GM12878 (cell line): ENCODE data around the gene HSPBP1. TPM values are rescaled to one million over a fixed set of nuclear protein-coding genes. Genes with fewer than 3 reads are reported as not detected.

Source experiments
- EED ChIP-seq: sonication (generic); IDR thresholded peaks from 2 replicates; pipeline ENCODE4 v1.6.1; 2016; ENCODE audit warnings: antibody characterized with exemption, low read depth
- IKZF2 ChIP-seq, 2 experiments: fragments of 450-650 bp; IDR thresholded peaks; 2 replicates each; pipeline ENCODE4 v1.6.1; 2017; ENCODE audit warnings: mild to moderate bottlenecking in 2 of 2, moderate library complexity in 2 of 2
- PAX5 ChIP-seq: IDR thresholded peaks from 2 replicates; pipeline ENCODE4 v1.6.1; 2011; ENCODE audit warnings: low read depth, low read length, borderline replicate concordance
- PAX8 ChIP-seq: fragments of 450-650 bp; IDR thresholded peaks from 2 replicates; pipeline ENCODE4 v1.6.1; 2017; ENCODE audit warnings: mild to moderate bottlenecking, moderate library complexity
- POLR2A ChIP-seq: IDR thresholded peaks from 2 replicates; pipeline ENCODE4 v1.6.1; 2011; ENCODE audit warnings: low read depth, mild to moderate bottlenecking, low read length
- RFX5 ChIP-seq: IDR thresholded peaks from 2 replicates; pipeline ENCODE4 v1.6.1; 2011; ENCODE audit warnings: low read depth, low read length, improper control_type of control experiment
- RUNX3 ChIP-seq: IDR thresholded peaks from 2 replicates; pipeline ENCODE4 v1.6.1; 2012; ENCODE audit warnings: low read length, inconsistent platforms
- SIX5 ChIP-seq: IDR thresholded peaks from 2 replicates; pipeline ENCODE4 v1.6.1; 2011; ENCODE audit warnings: mild to moderate bottlenecking, low read depth, low read length, moderate library complexity; ENCODE audit not compliant: severe bottlenecking
- SPI1 ChIP-seq: IDR thresholded peaks from 2 replicates; pipeline ENCODE4 v1.6.1; 2011; ENCODE audit warnings: low read depth, mild to moderate bottlenecking, low read length, moderate library complexity, borderline replicate concordance; ENCODE audit not compliant: insufficient read depth
- SREBF2 ChIP-seq: IDR thresholded peaks from 2 replicates; pipeline ENCODE4 v1.6.1; 2012; ENCODE audit warnings: mild to moderate bottlenecking, low read length
- ZNF384 ChIP-seq: IDR thresholded peaks from 2 replicates; pipeline ENCODE4 v1.6.1; 2012; ENCODE audit warnings: low read depth, mild to moderate bottlenecking, low read length, improper control_type of control experiment, borderline replicate concordance
- polyA plus RNA-seq, 11 experiments: library from polyadenylated mRNA; depleted of rRNA in 4 of 11; unstranded in 6 of 11; stranded (reverse) in 5 of 11; fragments of >200 nt; fragmentation: Nextera tagmentation in 4 of 11; fragmentation: Illumina TruSeq in 1 of 11; extraction: Ambion mirVana in 4 of 11; extraction: Trizol in 1 of 11; gene quantifications; 1 replicate in 1 of 11; 2 replicates in 10 of 11; pipeline versions ENCODE4 v1.2.1 to v1.2.3, GENCODE V29; 2011 to 2016; ENCODE audit warnings: inconsistent platforms in 2 of 11, missing spikeins in 2 of 11, low read depth in 1 of 11
- total RNA-seq, 4 experiments: library from RNA; depleted of rRNA in 3 of 4; stranded (reverse); fragments of >200 nt in 3 of 4; fragmentation: Illumina TruSeq in 1 of 4; extraction: Trizol in 1 of 4; gene quantifications; 2 replicates each; pipeline versions ENCODE4 v1.2.1 to v1.2.3, GENCODE V29; 2013 to 2021
- TF ChIP-seq, protein P1 (sequence below): fragments of 450-650 bp; IDR thresholded peaks from 2 replicates; pipeline ENCODE4 v1.6.1; 2017; ENCODE audit warnings: low read depth, mild to moderate bottlenecking, moderate library complexity
- TF ChIP-seq, protein P2 (sequence below): fragments of 450-650 bp; IDR thresholded peaks from 2 replicates; pipeline ENCODE4 v1.6.1; 2016; ENCODE audit warnings: mild to moderate bottlenecking

HSPBP1 gene
- total and polyA plus RNA-seq, 10 of the 15 experiments (the other 5 are each of a cell fraction or from before 2014, with no cell fraction given): 0.18 to 83.3 (median 23.0) TPM

DNA sequence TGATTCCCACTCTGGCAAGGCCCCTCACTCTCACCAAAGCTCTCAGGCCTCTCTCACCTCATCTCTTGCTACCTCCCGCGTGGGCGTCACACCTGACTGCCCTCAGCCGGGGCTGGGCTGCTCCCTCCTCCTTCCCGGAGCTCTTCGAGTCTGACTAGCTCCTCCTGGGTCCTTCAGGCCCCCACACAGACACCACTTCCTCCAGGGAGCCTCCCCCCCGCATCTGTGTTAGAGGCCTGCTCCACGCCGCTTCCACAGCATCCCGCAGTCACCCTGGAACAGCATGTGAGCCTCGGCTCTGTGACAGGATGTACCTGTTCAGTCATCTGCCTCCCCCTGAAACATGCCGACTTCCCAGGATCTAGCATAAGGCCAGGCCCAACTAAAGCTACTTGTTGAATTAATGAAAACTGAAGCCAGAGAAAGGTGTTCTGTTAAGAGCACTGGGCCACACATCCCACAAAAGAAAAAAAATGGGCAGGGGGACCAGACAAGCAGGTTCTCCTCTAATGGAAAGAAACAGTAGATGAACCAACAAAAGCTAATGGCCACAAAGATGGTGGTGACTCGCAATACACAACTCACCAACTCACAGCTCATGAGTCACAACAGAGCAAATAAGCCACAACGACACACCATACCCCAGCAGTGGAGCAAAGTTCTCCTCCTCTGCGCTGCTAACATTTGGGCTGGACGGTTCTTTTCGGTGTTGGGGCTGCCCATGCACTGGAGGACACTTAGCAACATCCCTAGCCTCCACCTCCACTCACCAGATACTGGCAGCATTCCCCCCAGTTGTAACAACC is 24.1 kb downstream of the HSPBP1 start (continued):
- TF ChIP-seq SPI1 (peak; percentile 18; the same call in 1 of the 2 replicates), SREBF2 (no peak), EED (peak; percentile 63; the same call in 1 of the 2 replicates), POLR2A (peak; percentile 63), RFX5 (no peak), PAX8 (peak; percentile 96; the same call in 1 of the 2 replicates), IKZF2 (IDR thresholded peaks at IDR 0.05) (peak in 1 of 2 experiments; percentile 25; a peak in 2 of 4 replicates), PAX5 (peak; percentile 99), RUNX3 (peak; percentile 20; the same call in 1 of the 2 replicates), SIX5 (no peak), ZNF384 (no peak)
- TF ChIP-seq, protein P1, sequence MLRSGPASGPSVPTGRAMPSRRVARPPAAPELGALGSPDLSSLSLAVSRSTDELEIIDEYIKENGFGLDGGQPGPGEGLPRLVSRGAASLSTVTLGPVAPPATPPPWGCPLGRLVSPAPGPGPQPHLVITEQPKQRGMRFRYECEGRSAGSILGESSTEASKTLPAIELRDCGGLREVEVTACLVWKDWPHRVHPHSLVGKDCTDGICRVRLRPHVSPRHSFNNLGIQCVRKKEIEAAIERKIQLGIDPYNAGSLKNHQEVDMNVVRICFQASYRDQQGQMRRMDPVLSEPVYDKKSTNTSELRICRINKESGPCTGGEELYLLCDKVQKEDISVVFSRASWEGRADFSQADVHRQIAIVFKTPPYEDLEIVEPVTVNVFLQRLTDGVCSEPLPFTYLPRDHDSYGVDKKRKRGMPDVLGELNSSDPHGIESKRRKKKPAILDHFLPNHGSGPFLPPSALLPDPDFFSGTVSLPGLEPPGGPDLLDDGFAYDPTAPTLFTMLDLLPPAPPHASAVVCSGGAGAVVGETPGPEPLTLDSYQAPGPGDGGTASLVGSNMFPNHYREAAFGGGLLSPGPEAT: peak; percentile 35; the same call in 1 of the 2 replicates
- TF ChIP-seq, protein P2, sequence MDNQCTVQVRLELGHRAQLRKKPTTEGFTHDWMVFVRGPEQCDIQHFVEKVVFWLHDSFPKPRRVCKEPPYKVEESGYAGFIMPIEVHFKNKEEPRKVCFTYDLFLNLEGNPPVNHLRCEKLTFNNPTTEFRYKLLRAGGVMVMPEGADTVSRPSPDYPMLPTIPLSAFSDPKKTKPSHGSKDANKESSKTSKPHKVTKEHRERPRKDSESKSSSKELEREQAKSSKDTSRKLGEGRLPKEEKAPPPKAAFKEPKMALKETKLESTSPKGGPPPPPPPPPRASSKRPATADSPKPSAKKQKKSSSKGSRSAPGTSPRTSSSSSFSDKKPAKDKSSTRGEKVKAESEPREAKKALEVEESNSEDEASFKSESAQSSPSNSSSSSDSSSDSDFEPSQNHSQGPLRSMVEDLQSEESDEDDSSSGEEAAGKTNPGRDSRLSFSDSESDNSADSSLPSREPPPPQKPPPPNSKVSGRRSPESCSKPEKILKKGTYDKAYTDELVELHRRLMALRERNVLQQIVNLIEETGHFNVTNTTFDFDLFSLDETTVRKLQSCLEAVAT: peak; percentile 47
